HG02642 (cell line): Measurements from ENCODE around the gene SLC24A3.

Source experiments
- ATAC-seq: cut with Tn5 transposase; IDR thresholded peaks from one replicate; pipeline ENCODE4 v1.9.1; 2021; ENCODE audit warnings: mild to moderate bottlenecking; ENCODE audit not compliant: unreplicated experiment, poor library complexity

The SLC24A3 gene

GRCh38 chr20:19440660-19441527, 228.5 kb downstream of the SLC24A3 start:
- no peak for ATAC-seq

GRCh38 chr20:19446246-19446645, 233.8 kb downstream of the SLC24A3 start:
- ATAC-seq, result no peak

- no peak for ATAC-seq
Measured at GRCh38 chr20:19448632-19449031, 236.2 kb downstream of the SLC24A3 start.

- ATAC-seq, result no peak
Measured at GRCh38 chr20:19449051-19449450, 236.6 kb downstream of the SLC24A3 start.

GRCh38 chr20:19451231-19451922, 238.9 kb downstream of the SLC24A3 start:
- ATAC-seq, result no peak

GRCh38 chr20:19451923-19452295, 239.5 kb downstream of the SLC24A3 start:
- no peak for ATAC-seq

GRCh38 chr20:19453410-19453809, 241.0 kb downstream of the SLC24A3 start:
- no peak for ATAC-seq

- ATAC-seq, result no peak
Measured at GRCh38 chr20:19453862-19454261, 241.4 kb downstream of the SLC24A3 start.

- ATAC-seq, result no peak
Measured at GRCh38 chr20:19456595-19457395, 244.4 kb downstream of the SLC24A3 start.

GRCh38 chr20:19457611-19458010, 245.2 kb downstream of the SLC24A3 start:
- no peak for ATAC-seq

- ATAC-seq, result no peak
Measured at GRCh38 chr20:19460386-19460785, 247.9 kb downstream of the SLC24A3 start.

- no peak for ATAC-seq
Measured at GRCh38 chr20:19462491-19462890, 250.0 kb downstream of the SLC24A3 start.

GRCh38 chr20:19463597-19463996, 251.2 kb downstream of the SLC24A3 start:
- no peak for ATAC-seq

- no peak for ATAC-seq
Measured at GRCh38 chr20:19465536-19465935, 253.1 kb downstream of the SLC24A3 start.

- ATAC-seq, result no peak
Measured at GRCh38 chr20:19466206-19466928, 253.9 kb downstream of the SLC24A3 start.

- ATAC-seq, result no peak
Measured at GRCh38 chr20:19473216-19473921, 260.9 kb downstream of the SLC24A3 start.

GRCh38 chr20:19473922-19474286, 261.5 kb downstream of the SLC24A3 start:
- ATAC-seq, result no peak

GRCh38 chr20:19478320-19478895, 266.0 kb downstream of the SLC24A3 start:
- no peak for ATAC-seq

- ATAC-seq, result no peak
Measured at GRCh38 chr20:19482726-19483125, 270.3 kb downstream of the SLC24A3 start.
